Activated T-cell treated with anti-CD3 and anti-CD28 coated beads for 48 hours (primary cell): ENCODE measurements around the gene CNDP2.

Experiments
- DNase-seq: peaks from one replicate; pipeline ENCODE4 v3.0.0-alpha.2; 2020; ENCODE audit warnings: low read depth

CNDP2 gene

DNA sequence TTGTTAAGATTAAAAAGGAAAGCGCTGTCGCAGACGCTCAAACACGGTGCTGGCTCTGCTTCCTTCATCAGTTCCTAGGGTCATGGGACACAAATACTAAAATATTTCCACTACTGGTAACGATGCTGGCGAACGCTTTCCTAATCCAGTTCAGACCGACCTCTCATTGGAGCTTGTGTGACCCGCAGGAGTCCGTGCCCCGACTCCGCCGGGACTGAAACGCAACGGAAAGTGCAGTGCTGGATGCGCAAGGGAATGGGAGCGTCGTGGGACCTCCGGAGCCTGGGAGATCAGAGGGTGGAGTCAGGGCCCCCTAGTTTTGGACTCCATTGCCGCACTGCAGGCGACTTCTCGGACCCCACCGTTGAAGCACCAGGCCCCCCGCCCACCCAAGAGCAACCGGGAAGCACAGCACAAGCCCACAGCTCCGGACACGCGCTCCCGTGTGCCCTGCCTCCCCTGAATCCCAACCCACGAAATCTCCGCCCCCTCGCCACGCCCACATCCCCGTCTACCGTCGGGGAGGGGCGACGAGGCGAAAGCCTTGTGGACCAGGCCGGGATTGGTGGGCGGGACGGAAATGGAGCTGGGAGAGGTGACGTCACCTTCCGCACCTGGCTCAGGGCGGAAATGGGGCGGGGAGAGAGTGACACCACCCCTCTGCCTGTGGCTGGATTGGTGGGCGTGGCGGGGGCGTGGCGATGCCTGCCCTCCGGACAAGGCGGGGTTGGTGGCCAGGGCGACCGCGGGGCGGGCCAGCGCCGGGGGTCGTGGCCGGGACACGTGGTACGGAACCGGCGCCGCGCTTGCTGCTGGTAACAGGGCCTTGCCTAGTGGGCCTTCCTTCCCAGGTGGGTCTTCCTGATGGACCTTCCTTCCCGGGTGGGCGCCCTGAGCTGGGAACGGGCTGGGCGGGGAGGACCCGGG lies at the start of gene CNDP2:
Gene CNDP2 (plus strand): TSS at position 783 of the 927 bp plus-strand sequence. CDS start 3,611 bp downstream, outside the sequence.
- DNase-seq = peak; percentile 99

DNA sequence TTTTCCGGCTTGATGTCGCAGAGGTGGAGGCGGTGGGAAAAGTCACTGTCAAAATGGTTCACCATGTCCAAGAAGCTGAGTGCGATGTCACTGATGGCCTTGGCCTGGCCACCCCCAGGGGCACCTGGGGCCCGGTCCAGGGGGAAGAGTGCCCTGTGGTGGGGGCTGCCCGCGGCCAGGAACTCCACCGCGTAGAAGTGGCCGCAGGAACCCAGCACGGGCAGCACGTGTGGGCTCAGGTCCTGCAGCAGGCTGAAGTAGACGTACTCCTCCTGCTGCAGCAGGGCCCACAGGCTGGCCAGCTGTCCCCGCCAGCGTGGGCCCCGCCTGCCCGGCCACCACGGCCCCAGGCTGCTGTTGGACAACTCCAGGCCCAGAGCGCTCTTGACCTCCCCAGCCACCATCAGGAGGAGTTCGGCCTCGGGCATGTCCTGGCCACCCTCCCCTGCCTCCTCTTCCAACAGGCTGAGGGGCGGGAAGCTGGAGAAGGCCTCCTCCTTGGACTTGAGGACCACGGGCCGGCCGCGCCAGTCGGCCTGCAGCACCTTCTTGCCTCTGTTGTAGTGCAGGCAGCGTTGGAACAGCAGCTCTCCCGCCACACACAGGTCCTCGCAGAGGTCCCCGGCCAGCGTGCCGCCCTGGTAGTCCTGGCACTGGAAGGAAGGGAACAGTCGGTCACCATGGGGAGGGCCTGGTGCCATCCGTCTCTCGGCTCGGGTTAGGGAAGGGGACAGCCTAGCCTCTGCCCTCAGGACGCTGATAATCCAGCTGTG lies 49.3 kb upstream of the CNDP2 start:
- DNase-seq = no peak

DNA sequence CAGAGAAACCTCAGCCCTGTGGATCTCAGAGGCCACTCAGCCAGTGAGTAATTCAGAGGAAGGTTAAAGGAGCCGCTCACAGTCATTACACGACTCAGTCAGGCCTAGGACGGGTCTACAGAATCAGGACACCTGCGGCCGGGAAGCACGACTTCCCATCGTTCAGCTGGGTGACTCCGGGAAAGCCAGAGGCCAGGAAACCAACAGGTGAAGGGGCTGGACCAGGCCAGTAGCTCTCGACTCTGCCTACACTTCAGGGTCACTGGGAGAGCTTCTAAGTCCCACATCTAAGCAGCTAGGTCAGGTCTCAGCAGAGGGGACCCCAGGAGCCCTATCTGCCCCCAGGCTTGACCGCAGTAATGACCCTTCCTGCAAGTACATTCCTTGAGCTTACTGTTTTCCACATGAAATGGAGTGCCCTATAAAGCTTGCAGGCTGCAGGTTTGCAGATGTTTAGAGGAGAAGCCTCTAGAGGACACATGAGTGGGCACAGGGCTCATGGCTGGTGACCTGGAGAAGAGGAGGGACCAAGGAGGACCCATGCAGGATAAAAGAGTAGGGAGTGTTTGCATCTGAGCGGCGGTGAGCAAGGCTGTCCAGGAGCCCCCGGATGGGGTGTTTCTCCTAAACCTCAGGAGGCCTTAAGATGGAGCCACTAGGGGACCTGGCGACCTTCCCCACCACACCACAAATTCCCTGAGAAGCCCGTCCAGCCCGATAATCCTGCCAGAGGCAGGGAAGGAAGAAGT lies 48.6 kb upstream of the CNDP2 start:
- DNase-seq = no peak

DNA sequence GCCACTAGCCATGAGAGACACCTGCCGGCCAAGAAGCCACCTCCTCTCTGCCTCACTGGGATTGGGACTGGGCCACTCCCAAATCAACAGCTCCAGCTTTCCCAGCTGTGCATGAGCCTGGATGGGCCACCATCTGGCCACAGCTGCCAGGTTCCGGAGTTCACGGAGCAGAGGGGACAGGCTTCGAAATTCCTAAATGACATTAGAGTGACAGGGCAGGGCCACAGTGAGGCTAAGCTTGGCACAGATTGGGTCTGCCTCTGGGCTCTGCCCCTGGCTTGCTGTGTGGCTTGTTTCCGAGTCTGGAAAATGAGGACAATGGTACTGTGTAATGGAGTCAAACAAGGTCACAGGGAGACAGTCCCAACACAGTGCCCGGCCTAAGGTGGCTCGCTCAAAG lies 45.5 kb upstream of the CNDP2 start:
- DNase-seq = no peak

DNA sequence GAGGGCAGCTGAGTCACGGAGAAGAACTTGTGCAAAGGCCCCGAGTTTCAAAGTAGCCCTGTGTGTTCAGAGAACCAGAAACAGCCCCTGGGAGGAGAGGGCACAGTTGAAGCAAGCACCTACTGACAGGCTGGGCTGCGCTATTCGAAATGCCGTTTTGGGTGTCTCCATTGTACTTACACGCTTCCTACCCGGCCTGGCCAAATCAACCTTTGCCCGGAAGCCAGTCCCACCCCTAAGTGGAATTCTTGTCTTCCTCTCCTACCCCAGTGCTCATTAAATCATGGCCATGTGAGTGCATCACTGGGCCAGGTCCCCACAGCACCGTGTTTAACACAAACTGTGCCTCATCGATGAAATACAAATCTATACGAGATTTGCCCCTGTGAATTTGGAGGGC lies 45.0 kb upstream of the CNDP2 start:
- no peak for DNase-seq

DNA sequence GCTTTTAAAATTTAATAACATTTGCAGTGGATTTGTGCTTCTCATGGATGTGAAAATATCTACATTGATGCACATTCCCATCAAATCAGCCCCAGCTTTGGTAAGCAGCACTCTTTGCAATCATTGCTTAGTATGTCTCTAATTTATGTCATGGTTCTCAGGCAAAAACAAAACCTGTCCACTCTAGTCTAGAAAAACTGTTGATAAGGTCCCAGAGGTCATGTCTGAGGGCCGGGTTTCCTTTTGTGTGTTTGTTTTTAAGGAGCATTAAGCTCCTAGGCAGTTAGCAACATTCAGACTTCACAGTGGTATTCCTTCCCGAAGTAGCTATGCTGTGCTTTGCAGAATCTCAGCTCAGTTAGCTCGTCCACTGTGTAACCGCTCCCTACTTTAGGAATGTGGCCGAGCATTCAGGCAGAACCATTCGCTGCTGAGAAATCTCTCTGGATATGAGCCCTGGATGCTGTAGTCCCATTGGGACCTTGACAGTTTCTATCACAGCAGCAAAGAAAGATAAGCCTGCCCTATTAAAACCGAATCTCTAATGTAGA lies 43.1 kb upstream of the CNDP2 start:
- no peak for DNase-seq

DNA sequence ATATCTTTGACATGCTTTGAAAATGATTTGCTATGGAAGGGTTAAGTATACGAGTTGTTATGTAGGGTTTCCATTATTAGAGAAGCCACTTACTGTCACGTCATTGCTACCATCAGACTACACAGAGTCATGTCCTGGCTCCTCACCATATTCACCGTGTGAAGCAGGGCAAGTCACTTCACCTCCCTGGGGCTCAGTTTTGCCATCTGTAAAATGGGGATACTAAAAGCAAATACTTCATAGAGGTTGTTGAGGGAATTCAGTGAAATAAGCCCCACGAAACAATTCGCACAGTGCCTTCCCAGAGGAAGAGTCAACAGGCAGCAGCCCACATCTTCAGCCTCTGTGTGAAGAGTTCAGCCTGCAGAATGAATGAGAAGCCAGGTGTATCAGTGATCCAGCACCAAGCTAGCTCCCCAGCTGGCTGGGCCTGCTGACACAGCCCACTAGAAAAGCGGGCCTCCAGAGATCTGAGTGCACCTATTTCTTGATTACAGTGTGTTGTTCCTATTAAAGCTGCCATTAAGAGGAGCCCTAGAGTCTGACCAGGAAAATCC lies 42.4 kb upstream of the CNDP2 start:
- DNase-seq = no peak

DNA sequence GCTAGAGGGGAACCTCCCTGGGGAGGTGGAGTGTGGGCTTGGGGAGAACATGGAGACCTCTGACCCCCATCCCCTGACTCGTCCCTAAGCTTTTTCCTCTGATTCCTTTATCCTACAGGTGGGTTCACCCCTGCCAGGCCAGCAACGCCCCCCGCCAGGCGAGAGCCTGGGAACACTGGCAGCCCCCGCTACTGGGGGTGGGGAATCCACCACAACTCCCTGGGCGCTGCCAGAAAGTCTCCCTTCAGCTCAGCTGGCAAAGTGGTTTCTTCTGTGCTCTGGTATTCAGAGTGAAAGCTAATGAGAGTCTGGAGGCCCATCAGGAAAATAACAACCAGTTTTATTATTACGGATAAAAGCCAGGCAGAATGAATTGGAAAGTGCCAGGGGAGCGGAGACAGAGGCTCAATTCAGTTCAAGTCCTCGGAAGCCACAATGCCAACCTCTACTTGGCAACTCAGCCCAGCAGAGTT lies 41.8 kb upstream of the CNDP2 start:
- no peak for DNase-seq

DNA sequence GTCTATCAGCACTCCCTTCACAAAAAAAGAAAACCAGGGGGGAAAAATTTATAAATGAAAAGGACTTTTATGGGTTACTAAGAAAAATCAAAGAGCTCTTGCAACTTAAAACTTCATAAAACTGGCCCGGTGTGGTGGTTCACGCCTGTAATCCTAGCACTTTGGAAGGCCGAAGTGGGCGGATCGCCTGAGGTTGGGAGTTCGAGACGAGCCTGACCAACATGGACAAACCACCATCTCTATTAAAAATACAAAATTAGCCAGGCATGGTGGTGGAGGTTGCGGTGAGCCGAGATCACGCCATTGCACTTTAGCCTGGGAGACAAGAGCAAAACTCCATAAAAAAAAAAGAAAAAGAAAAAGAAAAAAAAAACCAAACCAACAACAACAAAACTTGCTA lies 40.8 kb upstream of the CNDP2 start:
- no peak for DNase-seq

DNA sequence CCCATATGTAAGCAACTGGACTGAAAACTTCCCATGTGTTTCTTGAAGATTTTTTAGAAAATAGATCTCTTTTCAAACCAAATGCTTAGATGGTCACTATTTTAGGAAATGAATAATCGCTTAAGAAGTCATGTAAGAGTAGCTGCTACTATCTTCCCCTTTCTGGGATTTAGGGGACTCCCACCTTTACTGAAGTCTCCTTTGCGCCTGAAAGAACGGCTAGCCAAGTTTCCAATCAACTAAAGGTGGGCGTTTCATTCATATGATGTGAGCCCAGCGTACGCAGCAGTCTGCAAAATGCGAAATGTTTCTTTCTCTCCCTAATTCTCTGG lies 40.2 kb upstream of the CNDP2 start:
- DNase-seq = no peak

DNA sequence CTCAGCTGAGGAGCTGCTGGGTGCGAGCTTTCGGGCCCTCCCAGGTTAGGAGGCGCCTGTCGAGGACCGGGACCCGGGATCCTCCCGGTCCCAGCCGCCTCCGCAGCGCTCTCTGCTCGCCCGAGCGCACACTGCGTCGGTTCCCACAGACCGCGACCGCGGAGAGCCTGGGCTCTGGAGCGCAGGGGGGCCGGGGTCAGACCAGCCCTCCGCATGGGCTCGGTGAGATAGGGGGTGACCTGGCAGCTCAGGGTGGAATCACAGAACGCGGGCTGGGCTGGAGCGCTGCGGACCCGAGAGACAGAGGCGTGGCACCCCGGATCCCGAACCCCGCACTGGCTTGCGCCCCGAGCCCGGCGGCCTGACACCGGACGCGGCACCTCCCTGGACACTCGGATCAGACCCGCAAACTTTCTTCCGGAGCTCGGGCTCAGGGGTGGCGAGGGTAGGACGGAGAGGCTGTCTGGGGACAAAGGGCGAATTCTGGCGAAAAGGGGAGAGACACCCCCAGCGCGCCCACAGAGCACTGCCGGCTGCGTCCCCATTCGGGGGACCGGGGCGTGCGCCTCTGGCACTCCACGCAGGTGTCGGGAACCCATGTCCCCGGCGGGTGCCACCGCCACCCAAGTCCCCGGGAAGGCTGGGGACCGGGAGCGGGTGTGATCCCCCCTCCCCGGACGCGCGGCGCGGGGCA lies 39.7 kb upstream of the CNDP2 start:
- no peak for DNase-seq

DNA sequence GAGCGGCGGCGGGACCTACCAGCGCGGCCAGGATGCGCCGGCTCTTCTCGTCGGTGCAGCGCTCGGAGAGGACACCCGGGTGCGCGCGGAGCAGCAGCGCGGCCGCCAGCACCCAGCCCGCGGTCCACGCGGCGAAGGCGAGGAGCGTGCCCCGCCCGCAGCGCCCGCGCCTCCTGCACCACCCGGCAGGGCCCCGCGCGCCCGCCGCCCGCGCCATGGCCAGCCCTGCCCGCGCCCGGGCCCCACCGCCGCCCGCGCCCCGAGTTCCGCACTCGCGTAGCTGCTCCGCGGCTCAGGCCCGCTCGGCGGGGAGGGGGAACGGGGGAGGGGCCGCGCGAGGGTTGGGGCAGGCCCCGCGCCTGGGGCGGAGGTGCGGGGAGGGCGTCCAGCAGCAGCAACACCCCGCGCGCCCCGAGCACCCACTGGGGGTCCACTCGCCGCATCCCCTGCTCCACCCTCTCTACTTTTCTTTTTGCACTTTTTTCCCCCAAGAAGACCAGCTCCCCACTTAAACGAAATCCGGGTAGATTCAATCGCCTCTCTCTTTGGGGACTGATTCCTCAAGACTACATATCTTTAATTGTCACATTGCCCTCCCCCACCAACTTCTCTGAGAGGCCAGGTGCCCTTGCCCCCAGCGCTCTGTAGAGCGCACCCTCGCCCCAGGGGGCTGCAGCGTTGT lies 39.0 kb upstream of the CNDP2 start, which contains the start of gene DIPK1C:
Gene DIPK1C (minus strand): TSS at position 266 of the 682 bp plus-strand sequence. CDS start 49 bp downstream, at position 217.
- no peak for DNase-seq

DNA sequence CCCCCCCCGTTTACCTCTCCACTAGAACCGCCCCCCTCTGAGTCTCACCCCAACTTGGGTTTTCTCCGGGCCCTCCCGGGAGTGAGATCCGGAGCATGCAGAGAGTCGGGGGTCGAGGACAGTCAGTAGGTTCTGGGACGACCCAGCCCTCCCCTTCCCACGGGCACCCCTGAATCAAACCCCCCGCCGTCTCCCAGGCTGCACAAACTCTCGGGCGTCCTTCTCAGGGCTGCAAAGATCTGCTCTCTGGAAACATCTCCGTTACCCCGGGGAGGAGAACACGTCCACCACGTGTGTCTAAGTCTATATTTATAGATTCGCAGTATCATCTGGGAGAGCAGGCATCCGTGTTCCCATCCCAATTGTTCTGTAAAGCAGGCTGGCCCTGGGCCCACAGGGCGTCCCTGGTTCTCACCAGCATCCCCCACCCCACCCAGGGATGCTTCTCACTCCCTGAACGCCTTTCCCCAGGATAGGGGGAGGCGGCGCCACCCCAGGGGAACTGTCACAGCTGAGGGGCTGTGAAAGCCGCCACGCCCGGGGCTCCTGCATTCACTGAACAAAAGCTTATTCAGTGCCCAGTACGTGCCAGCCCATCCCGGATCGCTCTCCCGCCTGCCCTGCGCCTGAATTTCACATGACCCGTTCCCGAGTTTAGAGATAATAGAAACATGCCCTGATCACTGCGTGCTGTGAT lies 38.3 kb upstream of the CNDP2 start:
- DNase-seq = no peak

DNA sequence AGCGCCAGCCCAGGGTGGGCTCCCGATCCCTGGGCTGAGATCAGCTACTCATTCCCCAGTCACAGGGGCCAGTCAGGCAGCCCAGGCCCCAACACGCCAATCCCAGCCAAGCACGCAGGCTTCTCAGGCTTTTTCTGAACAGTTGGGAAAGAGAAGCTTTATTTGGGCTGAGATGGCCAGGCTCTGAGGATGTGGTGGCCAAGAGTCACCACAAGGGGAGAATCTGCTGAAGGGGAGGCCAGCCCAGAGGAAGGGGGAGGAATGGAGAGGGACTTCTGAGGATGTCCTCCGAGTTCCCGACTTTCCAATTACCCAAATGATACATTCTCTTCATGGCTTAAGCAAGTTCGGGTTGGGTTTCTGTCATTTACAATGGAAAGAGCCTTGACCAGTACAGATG lies 36.3 kb upstream of the CNDP2 start:
- no peak for DNase-seq

DNA sequence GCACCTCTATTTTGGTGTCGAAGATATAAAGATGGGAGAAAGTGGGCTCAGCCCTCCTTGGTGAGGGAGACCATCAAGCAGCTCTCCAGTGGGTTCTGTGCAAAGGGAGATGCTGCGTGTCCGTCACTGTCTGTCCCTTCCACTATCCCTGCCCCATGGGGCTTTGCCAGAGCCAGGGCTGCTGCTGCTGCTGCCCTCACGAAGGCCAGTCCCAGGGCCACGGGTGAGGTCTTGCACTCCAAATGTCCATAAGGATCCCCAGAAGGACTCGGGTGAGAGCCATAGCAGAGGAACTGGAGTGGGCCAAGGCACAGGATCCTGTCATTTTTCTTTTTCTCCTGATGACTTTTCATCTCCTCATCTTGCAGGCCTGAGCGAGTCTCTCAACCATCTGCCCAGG lies 35.3 kb upstream of the CNDP2 start:
- DNase-seq = no peak

DNA sequence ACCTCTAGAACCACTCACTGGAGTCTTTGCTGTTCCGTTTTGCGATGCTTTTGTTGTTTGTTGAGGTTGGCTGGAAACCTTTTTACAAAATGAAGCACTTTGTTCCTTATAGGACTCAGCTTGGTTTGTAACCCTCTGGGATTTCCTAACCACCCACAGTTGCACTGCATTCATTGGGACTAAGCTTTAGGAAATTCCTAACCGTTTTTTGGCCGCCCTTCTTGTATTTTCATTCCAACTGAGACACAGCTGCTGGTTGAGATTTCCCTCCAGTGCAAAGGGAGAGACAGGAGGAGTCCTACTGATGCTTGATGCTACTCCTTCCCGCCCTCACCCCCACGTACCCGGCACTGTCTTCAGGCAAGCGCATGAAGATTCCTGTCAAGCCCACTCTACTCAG lies 32.9 kb upstream of the CNDP2 start:
- DNase-seq = no peak

DNA sequence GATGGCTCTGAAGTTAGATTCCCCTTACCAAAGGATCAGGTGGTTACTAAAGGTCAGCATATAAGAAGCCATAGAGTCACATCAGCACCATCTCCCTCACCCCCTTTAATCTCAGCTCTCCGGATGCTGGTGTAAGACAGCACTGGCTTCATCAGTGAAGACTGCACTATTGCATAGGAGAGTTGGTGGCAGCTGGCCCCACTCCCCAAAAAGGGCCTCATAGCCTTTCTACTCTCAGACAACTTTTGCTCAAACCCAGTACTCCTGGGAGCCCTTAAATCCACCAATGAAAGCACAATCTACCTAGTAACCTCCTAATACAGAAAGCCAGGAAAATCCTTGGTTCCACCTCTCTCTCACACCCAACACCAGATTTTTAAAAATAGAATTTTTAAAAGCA lies 32.2 kb upstream of the CNDP2 start:
- no peak for DNase-seq

DNA sequence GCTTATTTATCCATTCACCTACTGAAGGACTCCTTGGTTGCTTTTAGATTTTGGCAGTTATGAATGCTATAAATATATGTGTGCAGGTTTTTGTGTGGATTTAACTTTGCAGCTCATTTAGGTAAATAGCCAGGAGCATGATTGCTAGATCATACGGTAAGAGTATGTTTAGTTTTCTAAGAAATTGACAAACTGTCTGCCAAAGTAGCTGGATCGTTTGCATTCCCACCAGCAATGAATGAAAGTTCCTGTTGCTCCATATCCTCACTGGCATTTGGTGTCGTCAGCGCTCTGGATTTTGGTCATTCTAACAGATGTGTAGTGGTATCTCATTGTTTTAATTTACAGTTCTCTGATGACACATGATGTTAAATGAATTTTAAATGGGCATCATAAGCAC lies 30.4 kb upstream of the CNDP2 start:
- no peak for DNase-seq

DNA sequence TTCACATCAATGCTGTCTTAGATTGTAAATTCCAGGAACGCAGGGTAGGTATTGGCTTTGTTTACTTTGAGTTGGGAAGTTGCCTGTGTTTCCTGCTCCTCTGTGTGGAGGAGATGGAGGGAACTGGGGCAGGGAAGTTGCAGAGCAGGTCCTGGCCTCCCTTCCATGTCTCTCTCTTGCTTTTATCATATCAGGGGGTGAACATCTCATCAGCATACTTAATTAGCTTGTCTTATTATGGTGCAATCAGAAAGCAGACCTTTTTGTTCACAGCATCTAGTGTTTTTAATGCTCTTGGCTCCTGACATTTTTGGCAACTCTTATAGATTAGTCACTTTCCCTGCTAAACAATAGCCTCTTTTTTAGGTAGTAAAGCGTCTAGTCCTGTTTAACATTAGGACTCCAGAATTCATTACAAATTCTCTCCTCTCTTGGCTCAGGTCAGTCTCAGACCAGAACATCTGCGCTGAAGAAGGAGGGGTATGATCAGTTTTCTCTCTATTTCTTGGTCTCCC lies 27.6 kb upstream of the CNDP2 start:
- no peak for DNase-seq

DNA sequence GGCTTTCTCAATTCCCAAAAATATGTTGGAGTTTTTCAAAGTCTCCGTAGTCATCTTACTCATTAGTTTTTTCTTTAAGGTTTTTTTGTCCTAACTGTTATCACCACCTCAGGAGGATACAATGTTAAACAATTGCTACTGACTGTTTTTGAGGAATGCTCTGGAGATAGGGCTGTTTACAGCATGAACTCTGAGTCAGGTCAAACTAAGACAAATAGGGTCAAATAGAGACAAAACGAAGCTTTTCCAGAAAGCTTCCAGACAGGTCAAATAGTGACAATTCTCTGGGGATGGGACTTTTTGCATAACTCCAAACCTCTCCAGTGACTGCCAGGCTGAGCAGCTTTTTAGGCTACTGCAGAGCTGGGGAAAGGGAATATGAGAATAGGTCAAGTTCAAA lies 23.9 kb upstream of the CNDP2 start:
- no peak for DNase-seq
